ENCODE data around the gene RAB23. TPM values are rescaled to one million over a fixed set of nuclear protein-coding genes. Genes with fewer than 3 reads are reported as not detected.

RAB23 gene
- total and polyA plus RNA-seq, 2 of the 8 experiments (the other 6 are each of a cell fraction or from before 2014, with no cell fraction given), result 6.5 to 17.2 TPM

DNA sequence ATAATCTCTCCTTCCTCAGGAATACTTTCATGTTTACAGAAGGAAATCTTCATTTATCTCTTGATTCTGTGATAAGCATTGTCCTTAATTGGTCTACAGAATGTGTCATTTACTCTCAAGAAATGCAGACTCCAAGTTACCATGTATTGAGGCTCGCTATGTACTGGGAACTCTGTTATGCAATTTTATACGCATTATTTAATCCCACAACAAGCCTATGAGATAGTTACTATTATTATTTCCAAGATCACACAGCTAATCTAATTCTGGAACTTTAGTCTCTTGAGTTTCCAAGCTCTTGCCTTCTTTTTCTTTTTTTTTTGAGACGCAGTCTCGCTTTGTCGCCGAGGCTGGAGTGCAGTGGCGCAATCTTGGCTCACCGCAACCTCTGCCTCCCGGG, 30.0 kb upstream of the RAB23 start:
- Histone ChIP-seq H2AFZ (ENCODE audit: low read length) (no peak overlapping the region), H2BK20ac (ENCODE audit: low read length) (no peak overlapping the region), H3K4ac (replicated peaks; ENCODE audit: insufficient read length, low read depth, low read length) (no peak overlapping the region), H3K9ac (replicated peaks in 1 of 4; ENCODE audit: extremely low read depth in 1 of 4, low read depth in 3 of 4, low read length in 3 of 4) (no peak overlapping the region), H3K23me2 (ENCODE audit: low read depth, low read length) (no peaks in the 10 kb centered on the region; the same call in 1 of the 2 replicates), H3K9me3 (ENCODE audit: insufficient read depth in 2 of 2, low read depth in 1 of 2, low read length in 1 of 2) (no peaks in the 10 kb centered on the region), H3K18ac (ENCODE audit: extremely low read depth, low read length) (no peak overlapping the region), H3K4me2 (ENCODE audit: insufficient read depth in 1 of 2, low read depth in 2 of 2, low read length in 2 of 2) (no peak overlapping the region), H4K20me1 (replicated peaks in 1 of 2; ENCODE audit: control insufficient read depth in 1 of 2, insufficient read depth in 2 of 2, low read length in 2 of 2) (no peaks in the 10 kb centered on the region), H2BK120ac (replicated peaks; ENCODE audit: low read depth, low read length) (no peak overlapping the region), H3K79me1 (ENCODE audit: low read depth, low read length) (no peaks in the 10 kb centered on the region), H2AK5ac (ENCODE audit: low read depth, low read length) (no peak overlapping the region), H3K27me3 (replicated peaks in 1 of 4; ENCODE audit: control insufficient read depth in 3 of 4, extremely low read depth in 1 of 4, insufficient read depth in 3 of 4, low read length in 3 of 4) (no peaks in the 10 kb centered on the region), H3K14ac (ENCODE audit: insufficient read length) (no peak overlapping the region), H3K36me3 (ENCODE audit: control insufficient read depth in 2 of 4, insufficient read depth in 4 of 4, low read length in 3 of 4) (no peaks in the 10 kb centered on the region), H3K79me2 (ENCODE audit: control insufficient read depth in 1 of 2, insufficient read depth in 2 of 2, low read length in 2 of 2) (no peaks in the 10 kb centered on the region), H2BK12ac (ENCODE audit: low read depth, low read length) (no peak overlapping the region), H3K27ac (ENCODE audit: low read depth, low read length) (no peak overlapping the region), H4K8ac (ENCODE audit: extremely low read depth, insufficient read depth, low read length) (no peak overlapping the region), H2BK5ac (ENCODE audit: low read depth, low read length) (no peak overlapping the region), H4K91ac (replicated peaks; ENCODE audit: insufficient read length, low read length) (no peak overlapping the region), H3K4me1 (replicated peaks in 1 of 4; ENCODE audit: control insufficient read depth in 3 of 4, insufficient read depth in 4 of 4, low read length in 3 of 4) (no peaks in the 10 kb centered on the region), H3K23ac (ENCODE audit: insufficient read length) (no peak overlapping the region), H2BK15ac (ENCODE audit: low read length) (no peak overlapping the region), H3K56ac (replicated peaks; ENCODE audit: insufficient read length, low read depth, low read length) (no peak overlapping the region), H4K5ac (ENCODE audit: insufficient read length, low read depth, low read length) (no peak overlapping the region), H3K4me3 (ENCODE audit: extremely low read depth in 1 of 4, insufficient read depth in 2 of 4, low read depth in 3 of 4, low read length in 4 of 4) (no peak overlapping the region)
- DNase-seq (ENCODE audit: low read depth in 1 of 2, low spot score in 2 of 2) (no peak), FAIRE-seq (no peak)
- CTCF ChIA-PET (ENCODE audit: partially characterized antibody), result interaction anchor here (3.0 kb wide), 1 partner anchor 15 kb away, joined by 14 read pairs; no protein-coding TSS in a partner anchor
- POLR2A ChIA-PET (ENCODE audit: partially characterized antibody), result no interaction called here
- 97% methylated on average over 9 of the region's 9 CpGs; no CpG with 5 or more reads in 1 of the 2 experiments for WGBS, 2 experiments (ENCODE audit: extremely low coverage in 1 of 2, insufficient coverage in 1 of 2, insufficient read length in 1 of 2, insufficient replicate concordance in 2 of 2, low coverage in 1 of 2, low lambda C conversion rate in 2 of 2, missing lambda C conversion rate in 1 of 2)
- no peak for TF ChIP-seq CHD1 (IDR thresholded peaks at IDR 0.05; ENCODE audit: low read depth, low read length)
- TF ChIP-seq JUN (IDR thresholded peaks at IDR 0.05; ENCODE audit: low read depth, low read length), result no peak
- TF ChIP-seq, protein P1, sequence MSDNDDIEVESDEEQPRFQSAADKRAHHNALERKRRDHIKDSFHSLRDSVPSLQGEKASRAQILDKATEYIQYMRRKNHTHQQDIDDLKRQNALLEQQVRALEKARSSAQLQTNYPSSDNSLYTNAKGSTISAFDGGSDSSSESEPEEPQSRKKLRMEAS (IDR thresholded peaks at IDR 0.05), result no peak
- TF ChIP-seq SUZ12 (IDR thresholded peaks at IDR 0.05; ENCODE audit: low read length), result no peak
- TF ChIP-seq, protein P2, sequence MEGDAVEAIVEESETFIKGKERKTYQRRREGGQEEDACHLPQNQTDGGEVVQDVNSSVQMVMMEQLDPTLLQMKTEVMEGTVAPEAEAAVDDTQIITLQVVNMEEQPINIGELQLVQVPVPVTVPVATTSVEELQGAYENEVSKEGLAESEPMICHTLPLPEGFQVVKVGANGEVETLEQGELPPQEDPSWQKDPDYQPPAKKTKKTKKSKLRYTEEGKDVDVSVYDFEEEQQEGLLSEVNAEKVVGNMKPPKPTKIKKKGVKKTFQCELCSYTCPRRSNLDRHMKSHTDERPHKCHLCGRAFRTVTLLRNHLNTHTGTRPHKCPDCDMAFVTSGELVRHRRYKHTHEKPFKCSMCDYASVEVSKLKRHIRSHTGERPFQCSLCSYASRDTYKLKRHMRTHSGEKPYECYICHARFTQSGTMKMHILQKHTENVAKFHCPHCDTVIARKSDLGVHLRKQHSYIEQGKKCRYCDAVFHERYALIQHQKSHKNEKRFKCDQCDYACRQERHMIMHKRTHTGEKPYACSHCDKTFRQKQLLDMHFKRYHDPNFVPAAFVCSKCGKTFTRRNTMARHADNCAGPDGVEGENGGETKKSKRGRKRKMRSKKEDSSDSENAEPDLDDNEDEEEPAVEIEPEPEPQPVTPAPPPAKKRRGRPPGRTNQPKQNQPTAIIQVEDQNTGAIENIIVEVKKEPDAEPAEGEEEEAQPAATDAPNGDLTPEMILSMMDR (IDR thresholded peaks at IDR 0.05; ENCODE audit: control extremely low read depth in 1 of 3, insufficient read depth in 1 of 3, low read depth in 1 of 3, low read length in 3 of 3), result no peak
- TF ChIP-seq TAF1 (IDR thresholded peaks at IDR 0.05; ENCODE audit: low read depth, low read length), result no peak
- no peak for TF ChIP-seq GTF2F1 (IDR thresholded peaks at IDR 0.05; ENCODE audit: borderline replicate concordance, low read depth, low read length)
- no peak for TF ChIP-seq SIRT6 (IDR thresholded peaks at IDR 0.05; ENCODE audit: low read length)
- TF ChIP-seq SRF (IDR thresholded peaks at IDR 0.05; ENCODE audit: low read depth, low read length), result no peak
- no peak for TF ChIP-seq TAF7 (optimal IDR thresholded peaks at IDR 0.05; ENCODE audit: borderline replicate concordance, low read depth, low read length)
- TF ChIP-seq SIX5 (IDR thresholded peaks at IDR 0.05; ENCODE audit: low read depth, low read length), result no peak
- TF ChIP-seq POU5F1 (IDR thresholded peaks at IDR 0.05; ENCODE audit: low read depth, low read length), result no peak
- no peak for TF ChIP-seq BCL11A (IDR thresholded peaks at IDR 0.05; ENCODE audit: low read depth in 2 of 2, low read length in 2 of 2)
